Forelimb muscle (tissue), 1 donor: Measurements from ENCODE around the gene KIF25. TPM values are rescaled to one million over a fixed set of nuclear protein-coding genes. Genes with fewer than 3 reads are reported as not detected.

ENCODE experiments used
- DNase-seq: peaks from one replicate; pipeline ENCODE4 v3.0.0-alpha.2; 2013; ENCODE audit warnings: low read depth
- polyA plus RNA-seq: library from polyadenylated mRNA; unstranded; fragments of 120-200 nt; gene quantifications from one replicate; pipeline ENCODE4 v1.2.1, GENCODE V29; 2013; ENCODE audit not compliant: insufficient read length

Gene KIF25
- polyA plus RNA-seq, 1 donor: 0.73 TPM

DNA sequence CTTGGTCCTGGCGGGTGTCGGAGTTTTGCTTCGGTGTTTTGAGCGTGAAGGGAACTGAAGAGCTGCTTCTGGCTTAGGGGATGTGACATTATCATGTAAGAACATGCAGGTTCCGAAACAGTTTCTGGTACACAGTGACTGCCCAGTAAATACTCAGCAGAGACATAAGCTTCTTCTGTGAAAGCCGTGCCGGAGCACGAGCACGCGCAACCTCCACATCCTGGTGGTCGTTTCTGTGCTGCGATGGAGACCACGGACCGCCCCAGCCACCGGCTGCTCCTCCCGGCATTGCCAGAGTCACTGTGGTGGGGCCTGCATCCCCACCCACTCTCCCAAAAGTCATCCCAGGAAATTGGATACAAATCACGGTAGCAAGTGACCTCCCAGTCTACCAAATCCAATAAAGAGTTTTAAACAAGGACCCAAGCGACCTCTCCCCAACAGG, 18.7 kb downstream of the KIF25 start:
- DNase-seq: no peak

DNA sequence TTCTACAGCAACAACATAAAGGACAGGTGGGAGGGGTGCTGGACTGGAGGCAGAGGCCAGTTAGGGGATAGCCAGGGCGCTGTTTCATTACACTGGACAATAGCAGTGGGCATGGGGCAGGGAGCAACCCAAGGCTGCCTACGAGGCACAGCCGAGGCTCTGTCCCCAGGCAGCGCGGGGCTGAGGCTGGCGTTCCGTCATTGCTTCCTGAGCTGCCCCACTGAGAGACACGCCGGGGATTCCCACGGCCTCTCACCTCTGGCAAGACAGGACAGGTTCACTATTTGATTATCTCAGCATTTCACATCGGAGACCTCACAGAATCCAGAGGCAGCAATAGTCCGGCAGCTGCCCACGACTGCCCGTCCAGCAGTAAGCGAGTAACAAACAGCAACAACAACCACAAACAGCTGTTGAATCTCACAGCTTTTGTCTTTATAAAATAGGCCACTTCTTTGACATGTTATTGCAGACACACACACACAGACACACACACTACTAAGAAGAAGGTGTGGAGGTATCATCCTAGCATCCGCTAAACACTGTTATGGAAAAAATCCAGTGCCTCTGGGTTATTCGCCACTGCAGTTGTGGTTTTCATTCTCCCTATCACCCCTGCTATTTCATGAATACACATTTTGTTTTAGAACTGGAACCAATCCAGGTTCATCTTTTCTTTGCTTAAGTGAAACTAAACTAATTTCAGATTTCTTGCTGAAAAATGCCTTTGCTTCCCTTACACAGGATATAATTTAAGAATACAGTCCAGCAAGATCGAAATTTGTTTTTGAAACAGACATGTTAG, 19.5 kb downstream of the KIF25 start:
- no peak for DNase-seq

DNA sequence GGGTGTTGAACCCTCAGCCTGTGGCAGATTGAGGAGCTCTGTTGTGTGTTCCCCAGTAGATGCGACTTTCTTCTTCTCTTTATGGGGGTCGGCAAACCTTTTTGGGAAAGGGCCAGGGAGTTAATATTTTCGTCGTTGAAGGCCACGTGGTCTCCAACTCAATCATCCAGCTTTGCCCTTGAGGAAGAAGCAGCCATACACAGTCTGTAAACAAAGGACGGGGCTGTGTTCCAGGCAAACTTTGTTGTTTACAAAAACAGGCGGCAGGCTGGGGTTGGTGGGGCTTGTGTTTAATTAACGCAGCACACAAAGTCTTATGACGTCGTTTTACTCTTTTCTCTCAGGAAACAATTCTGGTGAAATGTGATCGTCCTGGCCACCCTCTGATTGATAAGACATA, 20.2 kb downstream of the KIF25 start:
- DNase-seq: no peak

DNA sequence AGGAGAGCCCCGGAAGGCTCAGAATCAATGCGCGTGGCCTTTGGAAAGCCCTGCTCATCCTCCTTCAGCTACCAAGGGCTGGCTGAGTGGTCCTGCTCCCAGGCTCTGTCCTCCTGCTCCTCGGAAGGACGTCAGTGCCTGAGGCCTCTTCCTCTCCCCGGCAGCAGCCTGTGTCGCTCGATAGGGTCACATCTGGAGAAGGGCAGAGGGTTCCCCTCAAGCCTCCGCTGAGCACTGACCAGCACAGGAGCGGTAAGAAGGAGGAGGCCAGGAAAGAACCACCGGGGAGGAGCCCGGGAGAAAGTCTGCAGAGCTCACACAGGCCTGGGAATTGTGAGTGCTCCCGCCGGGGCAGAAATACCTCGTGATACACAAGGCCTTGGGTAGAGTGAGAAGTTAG, 21.2 kb downstream of the KIF25 start:
- DNase-seq: no peak

DNA sequence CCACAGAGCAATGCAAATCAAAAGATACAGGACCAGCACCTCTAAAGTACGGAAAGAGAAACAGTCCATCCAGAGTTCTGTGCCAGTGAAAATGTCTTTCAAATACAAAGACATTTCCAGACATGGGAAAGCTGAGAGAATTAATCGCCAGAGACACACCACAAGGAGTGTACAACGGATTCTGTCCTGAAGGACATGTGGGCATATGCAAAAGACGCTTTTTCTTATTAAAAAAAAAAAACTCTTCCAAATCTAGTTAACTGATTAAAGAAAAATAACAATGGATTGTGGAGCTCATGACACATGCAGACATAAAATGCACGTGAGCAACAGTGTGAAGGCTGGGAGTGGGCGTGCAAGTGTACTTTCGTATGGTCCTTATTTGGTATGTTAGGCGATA, 22.8 kb downstream of the KIF25 start:
- DNase-seq: no peak

DNA sequence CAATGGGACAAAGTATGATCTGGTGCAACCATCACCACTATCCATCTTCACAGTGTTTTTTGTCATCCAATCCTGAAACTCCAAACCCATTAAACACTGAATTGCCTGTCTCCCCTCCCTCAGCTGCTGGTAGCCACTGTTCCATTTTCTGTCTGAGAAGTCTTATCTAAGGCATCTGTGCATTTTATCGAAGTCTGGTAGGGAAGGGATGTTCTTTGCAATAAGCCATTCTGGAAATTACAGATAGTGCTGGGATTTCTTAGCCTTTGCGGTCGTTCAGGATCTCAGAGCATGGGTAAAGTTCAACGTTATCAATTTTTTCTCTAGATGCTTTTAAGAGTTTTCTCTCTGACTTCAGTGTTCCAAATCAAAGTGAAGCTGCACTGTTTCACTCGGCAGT, 24.1 kb downstream of the KIF25 start:
- DNase-seq: no peak

DNA sequence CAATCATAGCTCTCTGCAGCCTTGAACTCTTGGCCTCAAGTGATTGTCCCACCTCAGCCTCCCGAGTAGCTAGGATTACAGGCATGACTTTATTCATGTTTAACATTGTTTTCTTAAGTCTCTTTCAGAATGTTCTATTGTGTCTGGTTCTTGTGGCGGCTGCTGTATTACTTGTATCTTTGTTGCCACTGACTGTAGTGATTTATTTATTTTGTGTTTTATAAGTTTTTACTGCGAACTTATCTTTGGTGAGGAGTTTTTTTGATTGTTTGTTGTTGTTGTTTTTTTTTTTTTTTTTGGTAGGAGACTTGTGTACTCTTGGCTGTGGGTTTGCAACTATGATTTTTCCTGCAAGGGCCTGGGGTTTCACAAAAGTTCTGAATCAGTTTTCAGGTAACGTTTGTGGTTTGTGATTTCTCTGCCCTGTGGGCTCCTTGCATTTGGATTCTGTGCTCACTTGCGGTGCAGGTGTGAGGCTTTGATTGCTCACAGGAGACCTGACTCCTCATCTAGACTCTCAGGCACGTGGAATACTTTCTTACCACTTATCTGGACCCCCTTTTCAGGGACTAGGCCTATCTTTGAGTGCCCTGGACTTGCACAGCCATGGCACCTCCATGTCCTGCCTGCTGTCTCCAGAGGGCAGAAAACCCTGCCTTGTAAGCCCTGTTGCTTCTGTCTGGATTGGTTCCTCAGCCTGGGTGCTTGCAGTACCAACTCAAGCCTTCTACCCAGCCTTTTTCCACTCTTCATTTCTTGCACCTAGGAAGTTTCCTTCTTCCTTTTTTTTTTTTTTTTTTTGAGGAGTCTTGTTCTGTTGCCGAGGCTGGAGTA, 25.2 kb downstream of the KIF25 start:
- DNase-seq: no peak

DNA sequence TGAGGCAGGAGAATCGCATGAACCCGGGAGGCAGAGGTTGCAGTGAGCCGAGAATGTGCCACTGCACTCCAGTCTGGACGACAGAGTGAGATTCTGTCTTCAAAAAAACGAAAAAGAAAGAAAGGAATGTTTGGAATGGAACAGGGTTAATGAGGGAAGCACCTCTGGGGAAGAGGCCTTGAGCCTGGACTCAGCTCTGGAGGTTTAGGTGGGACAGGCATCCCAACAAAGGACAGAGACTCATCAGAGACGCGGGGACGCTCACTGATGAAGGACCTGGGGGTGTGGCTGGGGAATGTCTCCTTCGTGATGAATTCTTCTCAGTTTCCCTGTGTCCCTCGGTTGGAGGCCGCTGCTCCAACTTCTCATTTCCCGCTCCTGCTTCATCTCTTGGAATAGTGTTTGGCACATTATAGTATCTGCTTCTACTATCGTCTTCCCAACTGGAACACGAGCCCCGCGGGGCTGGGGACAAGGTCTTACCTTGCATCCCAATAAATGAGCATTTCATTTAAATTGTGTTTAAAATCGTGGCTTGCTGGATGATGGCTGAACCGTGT, 27.6 kb downstream of the KIF25 start:
- no peak for DNase-seq

DNA sequence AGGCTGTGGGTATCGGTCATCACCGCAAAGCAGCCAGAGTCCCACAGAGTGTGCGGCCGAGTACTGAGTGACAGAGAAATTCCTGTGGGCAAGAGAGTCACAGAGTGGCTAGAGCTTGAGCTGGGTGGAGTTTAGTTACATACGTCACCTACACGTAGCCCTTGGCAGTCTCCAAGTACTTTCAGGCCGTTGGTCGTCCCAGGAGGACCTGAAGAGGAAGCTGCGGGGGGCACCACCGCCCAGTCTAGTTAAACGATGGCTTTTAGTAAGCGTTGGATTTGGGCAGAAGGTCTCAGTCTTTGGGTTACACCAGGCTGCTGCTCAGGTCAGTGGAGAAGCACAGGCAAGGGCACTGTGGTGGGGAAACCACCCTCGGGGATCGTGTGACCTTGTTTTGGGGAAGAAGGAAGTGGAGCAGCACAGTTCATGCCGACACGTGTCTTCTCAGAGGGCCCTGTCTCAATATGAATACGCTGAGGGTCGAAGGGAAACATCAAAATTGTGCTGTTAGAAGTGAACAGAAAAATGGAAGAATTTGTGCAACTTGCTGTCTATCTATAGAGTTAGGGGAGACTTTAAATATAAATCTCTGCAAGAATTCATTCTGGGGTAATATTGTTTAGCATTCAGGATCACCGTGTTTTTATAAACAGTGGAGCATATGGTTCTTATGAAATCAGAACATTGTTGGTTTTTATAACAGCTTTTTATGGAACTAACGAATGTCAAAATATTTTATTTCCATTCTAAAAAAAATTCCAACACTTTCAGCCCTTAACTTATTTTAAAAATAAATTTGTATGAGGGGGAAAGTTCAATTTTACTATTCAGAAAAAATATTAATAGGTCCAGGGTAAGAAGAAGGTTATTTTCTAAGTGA, 28.6 kb downstream of the KIF25 start:
- no peak for DNase-seq

DNA sequence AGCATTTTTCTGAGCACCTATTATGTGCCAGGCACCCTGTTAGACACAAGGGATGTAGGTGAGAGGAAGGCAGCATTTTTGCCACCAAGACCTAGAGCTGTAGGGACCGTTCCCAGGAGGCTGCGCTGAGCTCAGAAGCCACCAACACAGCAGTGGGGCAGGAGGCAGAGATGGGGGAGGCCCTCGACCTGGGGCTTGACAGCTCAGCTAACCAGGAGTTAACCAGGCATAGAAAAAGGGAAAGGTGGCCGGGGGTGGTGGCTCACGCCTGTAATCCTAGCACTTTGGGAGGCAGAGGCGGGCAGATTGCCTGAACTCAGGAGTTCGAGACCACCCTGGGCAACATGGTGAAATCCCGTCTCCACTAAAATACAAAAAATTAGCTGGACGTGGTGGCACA, 29.5 kb downstream of the KIF25 start:
- DNase-seq: no peak

DNA sequence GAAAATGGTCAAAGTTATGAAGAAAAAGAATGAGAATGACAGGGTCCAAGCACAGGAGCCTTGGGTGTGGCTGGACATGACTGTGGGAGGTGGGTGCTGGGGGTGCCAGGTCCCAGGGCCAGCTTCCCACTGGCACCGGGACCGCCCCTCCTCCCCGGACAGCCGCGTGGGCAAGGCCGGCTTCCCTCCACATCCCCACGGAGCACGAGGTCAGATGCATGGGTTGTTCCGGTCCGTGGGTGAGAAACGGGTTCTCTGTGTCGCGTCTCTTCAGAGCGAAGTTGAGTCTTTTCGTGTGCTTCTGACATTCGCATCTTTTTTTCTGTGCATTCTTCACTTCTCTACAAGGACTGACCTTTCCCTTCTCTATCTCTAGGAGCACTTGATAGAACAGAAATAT, 30.1 kb downstream of the KIF25 start:
- no peak for DNase-seq

DNA sequence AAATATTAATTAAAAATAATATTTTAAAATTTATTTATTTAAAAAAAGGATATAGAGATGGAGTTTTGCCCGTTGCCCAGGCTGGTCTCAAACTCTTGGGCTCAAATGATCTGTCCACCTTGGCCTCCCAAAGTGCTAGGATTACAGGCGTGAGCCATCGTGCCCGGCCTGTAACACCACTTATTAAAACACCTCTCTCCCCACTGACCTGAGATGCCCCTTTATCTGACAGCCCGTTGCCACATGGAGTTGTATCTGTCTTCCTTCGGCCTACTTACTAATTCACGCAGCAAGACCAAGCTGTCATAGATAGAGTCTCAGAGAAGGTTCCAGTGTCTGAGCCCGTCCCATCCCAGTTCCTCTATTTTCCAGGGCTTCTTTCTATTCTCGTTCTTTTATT, 30.7 kb downstream of the KIF25 start:
- DNase-seq: no peak

DNA sequence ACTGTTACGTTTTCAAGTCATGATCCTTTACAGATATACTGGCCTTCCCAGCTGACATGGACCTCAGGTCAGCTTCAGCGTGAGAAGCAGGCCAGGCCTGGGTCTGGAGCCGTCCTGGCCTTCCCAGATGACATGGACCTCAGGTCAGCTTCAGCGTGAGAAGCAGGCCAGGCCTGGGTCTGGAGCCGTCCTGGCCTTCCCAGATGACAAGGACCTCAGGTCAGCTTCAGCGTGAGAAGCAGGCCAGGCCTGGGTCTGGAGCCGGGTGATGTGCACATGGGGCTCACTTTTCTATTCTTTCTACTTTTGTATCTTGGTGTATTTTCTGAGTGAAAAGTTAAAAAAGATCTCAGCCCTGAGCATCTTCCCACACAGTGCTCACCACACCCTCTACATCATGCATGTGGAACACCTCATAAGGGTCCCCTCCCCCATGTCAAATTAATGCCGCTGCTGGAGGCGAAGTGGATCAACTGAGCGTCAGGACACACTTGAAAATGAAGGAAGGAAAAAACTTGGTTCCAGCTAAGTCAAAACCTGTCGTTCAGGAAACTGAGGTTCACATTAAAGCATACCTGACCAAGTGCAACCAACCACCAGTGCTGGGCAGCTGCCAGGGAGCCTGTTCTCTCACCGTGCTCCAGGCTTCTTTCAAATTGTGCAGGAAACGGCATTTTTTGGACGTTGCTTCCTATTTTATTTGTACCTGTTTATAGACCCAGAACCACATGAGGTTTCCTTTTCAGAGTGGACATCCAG, 32.2 kb downstream of the KIF25 start:
- no peak for DNase-seq

DNA sequence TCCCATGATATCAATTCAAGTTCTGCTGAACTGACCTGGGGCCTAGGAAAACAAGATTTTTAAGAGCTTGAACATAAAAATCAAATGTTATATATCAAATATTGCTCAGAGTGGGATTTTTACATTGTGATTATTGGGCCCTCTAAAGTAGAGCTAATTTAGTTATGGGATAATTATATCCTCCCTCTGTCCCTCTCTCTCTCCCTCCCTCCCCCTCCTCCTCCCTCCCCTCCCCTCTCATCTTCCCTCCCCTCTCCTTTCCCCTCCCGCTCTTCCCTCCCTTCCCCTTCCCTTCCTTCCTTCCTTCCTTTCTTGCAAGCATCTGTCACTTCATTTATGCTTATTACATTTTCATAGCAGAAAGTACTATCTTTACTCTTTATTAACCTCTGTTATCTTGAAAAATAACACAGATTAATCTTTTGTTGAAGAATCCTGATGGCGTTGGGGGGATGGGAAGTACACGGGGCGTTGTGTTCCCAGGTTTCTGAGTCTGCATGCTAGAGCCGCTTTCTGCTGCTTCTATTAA, 32.8 kb downstream of the KIF25 start:
- DNase-seq: no peak

DNA sequence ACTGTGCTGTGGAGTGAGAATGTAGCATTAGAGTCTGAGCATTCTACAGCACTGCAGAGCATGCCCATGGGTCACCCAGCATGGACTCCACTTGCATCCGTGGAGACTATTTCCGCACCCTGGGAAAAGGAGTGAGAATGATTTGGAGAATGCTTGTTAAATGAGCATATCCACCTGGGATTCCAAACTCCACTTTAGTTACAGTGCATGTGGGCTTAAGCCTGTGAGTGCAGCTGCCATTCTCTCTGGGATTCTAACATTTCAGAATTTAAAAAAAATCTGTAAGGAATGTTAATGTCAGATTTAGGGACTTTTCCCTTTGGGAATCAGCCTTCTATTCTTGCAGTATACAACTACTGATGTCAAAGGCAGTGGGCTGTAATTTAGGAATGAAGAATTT, 33.4 kb downstream of the KIF25 start:
- no peak for DNase-seq

DNA sequence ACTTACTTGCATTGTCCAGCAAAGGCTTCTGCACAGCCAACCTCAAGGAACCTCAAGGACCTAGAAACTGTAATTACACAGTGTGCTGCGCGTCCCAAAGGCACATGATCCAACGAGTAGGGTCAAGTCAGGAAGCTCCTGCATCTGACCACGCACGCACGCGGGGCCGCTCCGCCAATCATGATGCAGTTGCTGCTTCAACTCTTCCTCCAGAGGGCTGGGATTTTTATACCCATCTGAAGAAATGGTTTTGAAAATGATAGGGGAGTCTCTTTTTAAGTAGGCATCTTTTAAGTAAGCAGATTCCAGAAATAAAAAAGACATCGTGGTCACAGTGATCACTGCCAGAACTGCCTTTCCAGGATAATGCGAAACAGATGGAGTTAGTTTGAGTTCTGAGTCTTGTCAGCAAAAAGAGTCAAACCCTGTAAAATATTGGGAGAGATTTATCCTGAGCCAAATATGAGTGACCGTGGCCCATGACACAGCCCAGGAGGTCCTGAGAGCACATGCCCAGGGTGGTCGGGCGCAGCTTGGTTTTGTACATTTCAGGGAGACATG, 34.0 kb downstream of the KIF25 start:
- no peak for DNase-seq

DNA sequence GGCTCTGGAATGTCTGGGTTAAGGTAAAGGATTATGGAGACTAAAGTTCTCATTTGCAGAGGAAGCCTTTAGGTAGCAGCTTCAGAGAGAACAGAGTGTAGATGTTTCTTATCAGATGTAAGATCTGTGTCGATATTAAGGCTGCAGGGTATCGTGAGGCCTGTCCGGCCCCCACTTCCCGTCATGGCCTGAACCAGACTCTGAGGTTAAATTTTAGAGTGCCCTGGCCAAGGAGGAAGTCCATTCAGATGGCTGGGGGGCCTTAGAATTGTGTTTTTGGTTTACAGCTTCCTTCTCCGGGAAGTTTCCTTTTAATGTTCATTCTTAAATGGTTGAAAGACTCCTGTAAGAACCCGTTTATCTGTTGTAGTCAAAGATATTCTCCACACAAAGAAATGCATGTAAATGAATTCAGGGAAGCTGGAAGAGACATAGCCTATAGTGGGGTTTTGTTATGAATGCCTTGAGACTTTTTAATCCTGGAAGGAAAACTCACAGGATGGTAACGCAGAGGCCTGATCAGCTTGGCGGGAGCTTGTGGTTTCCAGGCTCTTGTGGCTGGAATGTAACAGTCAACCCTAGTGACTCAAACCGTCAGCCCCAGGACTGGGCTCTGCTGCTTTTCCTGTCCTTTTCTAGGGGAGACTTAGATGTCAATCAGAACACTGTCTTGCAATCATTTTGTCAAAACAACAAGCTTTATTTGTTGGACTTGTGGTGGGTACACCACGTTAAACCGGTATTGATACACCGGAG, 34.7 kb downstream of the KIF25 start:
- DNase-seq: no peak

DNA sequence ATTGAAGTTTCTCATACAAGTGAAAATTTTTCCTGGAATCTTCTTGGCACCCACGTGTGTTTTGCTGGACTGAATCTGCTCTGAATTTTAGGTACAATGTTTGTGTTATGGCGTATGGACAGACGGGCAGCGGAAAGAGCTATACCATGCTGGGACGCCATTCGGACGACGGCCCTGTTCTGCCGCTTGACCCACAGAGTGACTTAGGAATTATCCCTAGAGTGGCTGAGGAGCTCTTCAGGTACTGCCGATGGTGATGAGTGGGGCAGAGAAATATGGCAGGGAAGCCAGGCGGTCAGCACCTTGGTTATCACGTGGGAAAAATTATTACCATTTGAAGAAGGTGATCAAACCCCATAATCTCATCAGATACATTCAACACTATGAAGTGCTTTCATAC, 36.3 kb downstream of the KIF25 start:
- DNase-seq: no peak

DNA sequence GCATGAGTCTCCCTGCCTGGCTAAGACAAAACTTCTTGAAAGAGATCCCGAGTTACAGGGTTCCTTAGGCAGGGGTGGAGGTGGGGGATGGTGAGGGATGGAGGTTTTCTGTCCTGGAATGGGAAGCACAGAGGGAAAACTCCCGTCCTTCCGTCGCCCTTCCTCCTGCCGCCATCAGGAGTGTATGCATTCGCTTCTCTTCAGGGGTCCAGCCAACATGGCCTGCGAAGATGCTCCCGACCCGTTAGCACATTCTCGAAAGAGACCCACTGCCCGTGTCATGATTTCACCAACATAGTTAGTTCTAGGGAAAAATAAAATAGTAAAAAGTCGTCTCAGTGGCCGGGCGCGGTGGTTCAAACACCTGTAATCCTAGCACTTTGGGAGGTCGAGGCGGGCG, 37.1 kb downstream of the KIF25 start:
- no peak for DNase-seq
